Brain microvascular endothelial cell (primary cell): ENCODE measurements around the gene LEPR.

Experiments used
- DNase-seq: peaks from one replicate; pipeline ENCODE4 v3.0.0-alpha.2; 2020
- H3K27ac ChIP-seq: fragments of 250-450 bp; sonication (Bioruptor Pico); 2 replicates; pipeline ENCODE4 v1.5.1; 2020; ENCODE audit warnings: mild to moderate bottlenecking, moderate library complexity
- H3K27me3 ChIP-seq: fragments of 250-450 bp; sonication (Bioruptor Pico); replicated peaks from 2 replicates; pipeline ENCODE4 v1.5.1; 2020; ENCODE audit warnings: mild to moderate bottlenecking
- H3K36me3 ChIP-seq: fragments of 250-450 bp; sonication (Bioruptor Pico); replicated peaks from 2 replicates; pipeline ENCODE4 v1.5.1; 2020; ENCODE audit warnings: mild to moderate bottlenecking
- H3K4me3 ChIP-seq: 2 replicates; pipeline ENCODE4 v1.5.1; 2011; ENCODE audit warnings: low read depth, mild to moderate bottlenecking, control low read depth, low read length, moderate library complexity
- in situ Hi-C: cut with HindIII; loops from 2 replicates; pipeline ENCODE4 v1.10.0; 2017; ENCODE audit warnings: low sequenced_read_pairs, low pct_ligation_motif_present
- TF ChIP-seq, protein P1 (sequence below): IDR thresholded peaks from 2 replicates; pipeline ENCODE4 v1.5.1; 2011; ENCODE audit warnings: low read depth, mild to moderate bottlenecking, moderate library complexity, low read length, control low read depth, inconsistent platforms; ENCODE audit errors: missing control alignments

Gene LEPR

DNA sequence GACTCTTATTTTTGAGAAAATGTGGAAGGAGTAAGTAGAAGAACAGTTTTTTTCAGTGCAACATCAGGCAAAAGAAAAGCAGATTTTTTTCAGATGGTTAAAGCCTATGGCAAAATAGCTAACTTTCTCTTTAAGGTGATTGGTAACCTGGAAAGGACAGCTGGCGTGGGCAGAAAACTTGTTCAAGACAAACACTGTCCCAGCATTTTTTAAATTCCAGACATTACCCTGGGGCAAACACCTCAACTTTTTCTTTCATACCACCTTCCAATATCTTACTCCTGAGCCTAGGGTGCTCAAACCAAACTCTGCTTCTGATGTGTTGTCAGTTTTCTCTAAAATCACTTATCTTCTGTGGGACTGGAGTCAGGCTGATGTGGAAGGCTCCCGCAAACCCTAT lies 2.7 kb upstream of the LEPR start:
- TF ChIP-seq, protein P1, sequence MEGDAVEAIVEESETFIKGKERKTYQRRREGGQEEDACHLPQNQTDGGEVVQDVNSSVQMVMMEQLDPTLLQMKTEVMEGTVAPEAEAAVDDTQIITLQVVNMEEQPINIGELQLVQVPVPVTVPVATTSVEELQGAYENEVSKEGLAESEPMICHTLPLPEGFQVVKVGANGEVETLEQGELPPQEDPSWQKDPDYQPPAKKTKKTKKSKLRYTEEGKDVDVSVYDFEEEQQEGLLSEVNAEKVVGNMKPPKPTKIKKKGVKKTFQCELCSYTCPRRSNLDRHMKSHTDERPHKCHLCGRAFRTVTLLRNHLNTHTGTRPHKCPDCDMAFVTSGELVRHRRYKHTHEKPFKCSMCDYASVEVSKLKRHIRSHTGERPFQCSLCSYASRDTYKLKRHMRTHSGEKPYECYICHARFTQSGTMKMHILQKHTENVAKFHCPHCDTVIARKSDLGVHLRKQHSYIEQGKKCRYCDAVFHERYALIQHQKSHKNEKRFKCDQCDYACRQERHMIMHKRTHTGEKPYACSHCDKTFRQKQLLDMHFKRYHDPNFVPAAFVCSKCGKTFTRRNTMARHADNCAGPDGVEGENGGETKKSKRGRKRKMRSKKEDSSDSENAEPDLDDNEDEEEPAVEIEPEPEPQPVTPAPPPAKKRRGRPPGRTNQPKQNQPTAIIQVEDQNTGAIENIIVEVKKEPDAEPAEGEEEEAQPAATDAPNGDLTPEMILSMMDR: no peak
- H3K27ac ChIP-seq: no peak overlapping the region
- no peak overlapping the region for H3K4me3 ChIP-seq
- DNase-seq: no peak
- in situ Hi-C loops: no loop called here
- H3K27me3 ChIP-seq: no peaks in the 10 kb centered on the region
- H3K36me3 ChIP-seq: no peaks in the 10 kb centered on the region

DNA sequence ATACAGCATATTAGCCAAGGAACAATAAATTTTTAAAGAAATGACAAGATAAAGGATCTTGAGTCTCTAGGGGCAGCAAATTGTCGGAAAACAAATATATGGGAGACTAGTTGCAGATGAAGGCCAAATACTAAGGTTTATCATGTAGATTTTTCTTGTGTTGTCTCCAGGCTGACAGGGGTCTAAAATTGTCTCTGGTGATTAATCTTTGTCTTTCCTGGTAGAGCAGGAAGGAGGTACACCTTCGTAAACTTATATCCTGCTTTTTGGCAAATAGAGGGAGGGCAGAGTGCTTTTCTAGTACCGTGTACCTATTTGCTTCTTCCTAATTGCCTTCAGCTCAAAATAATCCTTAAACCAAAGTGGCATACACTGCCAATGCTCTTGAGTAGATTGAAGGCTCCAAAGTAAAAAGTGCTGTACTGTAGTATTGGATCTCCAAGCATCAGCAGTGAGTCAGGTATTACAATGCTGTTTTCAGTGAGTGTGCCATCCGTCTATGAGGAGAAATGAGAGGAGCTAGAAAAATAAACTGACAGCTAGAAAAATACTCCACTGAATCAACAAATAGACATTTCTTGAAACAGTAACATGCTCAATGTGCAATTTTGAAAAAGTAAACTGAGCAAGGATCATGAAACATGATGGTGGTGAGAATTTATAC lies 1.8 kb upstream of the LEPR start:
- in situ Hi-C loops: no loop called here
- Histone ChIP-seq H3K4me3 (no peak overlapping the region), H3K27ac (no peak overlapping the region)

DNA sequence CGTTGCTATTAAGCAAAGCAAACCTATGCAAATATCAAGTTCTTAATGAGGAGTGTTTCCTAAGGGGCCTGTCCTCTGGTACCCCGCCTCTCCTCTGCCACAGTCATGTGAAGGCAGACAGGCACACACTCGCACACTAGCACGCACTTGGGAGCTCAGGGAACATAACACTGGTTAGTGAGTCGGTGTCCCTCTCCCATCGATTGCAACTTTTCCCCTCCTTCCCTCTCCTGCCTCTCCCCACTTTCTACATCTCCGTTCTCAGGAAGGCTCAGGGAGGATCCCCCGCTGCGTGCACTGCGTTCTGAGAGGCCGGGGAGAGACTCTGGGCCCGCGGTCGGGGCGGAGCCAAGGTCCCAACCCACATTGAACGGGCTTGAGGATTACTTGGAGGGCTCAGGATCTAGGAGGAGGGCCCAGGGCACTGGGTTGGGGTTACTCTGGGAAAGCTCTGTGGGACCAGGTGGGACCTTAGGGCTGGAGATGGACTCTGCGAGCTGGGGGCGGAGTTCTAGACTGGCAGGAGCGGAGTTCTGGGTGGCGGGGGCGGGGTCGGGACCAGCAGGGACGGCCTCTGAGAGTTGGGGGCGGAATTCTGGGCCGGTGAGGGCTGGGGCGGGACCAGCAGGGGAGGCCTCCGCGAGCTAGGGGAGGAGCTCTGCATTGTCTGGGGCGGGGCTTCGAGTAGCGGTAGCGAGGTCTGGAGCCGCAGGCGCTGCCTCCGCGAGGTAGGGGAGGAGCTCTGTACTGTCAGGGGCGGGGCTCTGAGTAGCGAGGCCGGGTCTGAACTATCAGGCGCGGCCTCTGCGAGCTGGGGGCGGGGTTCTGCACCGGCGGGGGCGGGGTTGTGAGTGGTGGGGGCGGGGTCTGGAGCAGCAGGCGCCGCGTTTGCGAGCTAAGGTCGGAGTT lies 533 bp upstream of the LEPR start:
- no peaks in the 10 kb centered on the region for H3K36me3 ChIP-seq
- peak overlapping the region; percentile 97 for H3K27ac ChIP-seq
- no peaks in the 10 kb centered on the region for H3K27me3 ChIP-seq
- TF ChIP-seq, protein P1: no peak
- in situ Hi-C loops: no loop called here
- peak overlapping the region; percentile 86 for H3K4me3 ChIP-seq
- peak; percentile 97 for DNase-seq

More for the DNA sequence above, 1.8 kb upstream of the LEPR start:
- Histone ChIP-seq H3K27me3 (no peaks in the 10 kb centered on the region), H3K36me3 (no peaks in the 10 kb centered on the region)
- TF ChIP-seq, protein P1: no peak
- DNase-seq: no peak

DNA sequence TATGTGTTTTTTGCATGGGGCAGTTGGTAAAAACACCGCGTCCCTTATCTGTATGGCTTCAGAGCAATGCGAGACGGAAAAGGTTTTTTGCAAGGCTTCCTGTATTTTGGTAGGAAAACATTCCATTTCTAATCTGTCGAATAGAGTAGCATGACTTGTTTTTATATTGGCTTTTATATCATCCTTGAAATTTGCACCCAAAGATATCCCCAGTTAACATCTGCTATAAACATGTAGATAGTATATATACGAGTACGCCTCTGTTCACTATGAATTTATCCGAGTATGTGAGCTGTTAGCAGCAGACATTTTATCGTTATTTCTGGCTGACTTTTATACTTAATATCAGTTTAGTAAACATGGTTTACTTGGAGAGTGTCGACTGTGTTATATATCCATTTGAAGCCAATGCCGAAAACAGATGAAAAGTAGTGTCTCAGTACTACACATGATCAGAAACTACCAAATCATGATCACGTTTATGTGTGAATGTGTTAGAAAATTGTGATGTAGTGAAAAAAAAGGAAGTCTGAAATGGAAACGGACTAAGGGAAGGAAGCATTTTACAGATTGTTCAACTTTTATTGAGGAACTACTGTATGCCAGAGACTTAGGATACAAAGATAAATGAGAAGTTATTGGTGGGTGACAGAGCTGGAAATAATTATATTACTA lies 1.0 kb downstream of the LEPR start:
- peak; percentile 38 for DNase-seq
- TF ChIP-seq, protein P1: no peak
- in situ Hi-C loops: no loop called here
- H3K4me3 ChIP-seq: peak overlapping the region; percentile 86
- peak overlapping the region; percentile 97 for H3K27ac ChIP-seq
- H3K36me3 ChIP-seq: peaks cover 9% of the 10 kb centered on the region
- H3K27me3 ChIP-seq: no peaks in the 10 kb centered on the region

DNA sequence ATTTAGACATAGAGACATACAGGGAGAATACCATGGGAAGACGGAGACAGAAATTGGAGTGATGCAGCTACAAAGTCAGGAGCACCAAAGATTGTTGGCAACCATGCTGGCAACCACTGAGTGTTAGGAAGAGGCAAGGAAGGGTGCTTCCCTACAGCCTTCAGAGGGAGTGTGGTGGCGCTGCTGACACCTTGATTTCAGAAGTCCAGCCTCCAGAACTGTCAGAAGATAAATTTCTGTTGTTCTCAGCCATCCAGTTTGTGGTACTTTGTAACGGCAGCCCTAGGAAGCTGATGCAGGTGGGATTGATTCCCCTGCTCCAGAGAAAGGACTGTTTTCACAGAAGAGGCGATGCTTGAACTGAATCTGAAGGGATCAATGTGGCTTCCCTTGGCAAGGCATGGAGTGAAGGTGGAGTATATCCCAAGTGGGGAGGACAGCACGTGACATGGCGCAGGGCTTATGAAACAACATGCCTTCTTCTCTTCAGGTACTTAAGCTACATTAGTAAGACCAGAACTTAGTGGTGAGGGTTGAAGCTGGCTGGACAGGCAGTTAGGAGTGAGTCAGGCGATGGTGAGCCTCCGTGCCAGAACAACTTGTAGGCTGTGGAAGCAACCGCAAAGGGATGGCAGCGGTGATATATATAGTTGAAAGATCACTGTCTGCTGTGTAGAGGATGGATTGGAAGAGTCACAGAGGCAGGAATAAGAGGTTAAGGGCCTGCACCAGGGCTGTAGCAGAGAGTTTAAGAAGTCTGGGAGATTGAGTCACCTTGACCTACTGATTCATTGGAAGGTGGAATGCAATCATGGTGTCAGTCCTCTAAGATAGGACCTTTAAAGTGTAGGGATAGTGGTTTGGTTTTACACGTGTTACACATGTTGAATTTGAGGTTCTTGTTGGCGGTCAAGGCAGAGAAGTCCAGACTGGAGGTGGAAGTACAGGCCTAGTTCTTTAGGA lies 2.1 kb downstream of the LEPR start:
- peak overlapping the region; percentile 86 for H3K4me3 ChIP-seq

More for the DNA sequence above, 2.1 kb downstream of the LEPR start:
- Histone ChIP-seq H3K27ac (peak overlapping the region; percentile 84), H3K36me3 (peaks cover 17% of the 10 kb centered on the region), H3K27me3 (no peaks in the 10 kb centered on the region)
- in situ Hi-C loops: no loop called here
- TF ChIP-seq, protein P1: no peak
- peak; percentile 43 for DNase-seq
